ENCODE measurements around the gene BCAR3.

The BCAR3 gene

GRCh38 chr1:93640656-93641440, 40.8 kb downstream of the BCAR3 start:
- Histone ChIP-seq H3K36me3 (ENCODE audit: control insufficient read depth in 2 of 2, insufficient read depth in 1 of 2, low read length in 2 of 2) (peaks cover 0 to 17% of the 10 kb centered on the region in 2 experiments; a peak in 2 of 3 replicates), H3K4me1 (ENCODE audit: control insufficient read depth, insufficient read depth, low read length) (peaks cover 4% of the 10 kb centered on the region; the same call in 1 of the 2 replicates), H3K9me3 (ENCODE audit: control insufficient read depth, insufficient read depth, low read depth, low read length) (no peaks in the 10 kb centered on the region), H3K4me3 (ENCODE audit: low read depth, low read length) (no peak overlapping the region), H3K27ac (ENCODE audit: extremely low read depth, low read depth, low read length) (no peak overlapping the region)
- no peak for TF ChIP-seq IKZF3 (tag by site-specific recombination; IDR thresholded peaks at IDR 0.05)
- CTCF ChIA-PET = interaction anchor here (0.6 to 1.0 kb wide), 4 partner anchors 11 to 173 kb away, joined by 3 to 10 read pairs (median 4); no protein-coding TSS in a partner anchor
- POLR2A ChIA-PET = no interaction called here

- Histone ChIP-seq H3K9me3 (ENCODE audit: control insufficient read depth, insufficient read depth, low read depth, low read length) (no peaks in the 10 kb centered on the region), H3K27ac (ENCODE audit: extremely low read depth, low read depth, low read length) (no peak overlapping the region), H3K4me3 (ENCODE audit: low read depth, low read length) (no peak overlapping the region), H3K36me3 (ENCODE audit: control insufficient read depth in 2 of 2, insufficient read depth in 1 of 2, low read length in 2 of 2) (peaks cover 0 to 19% of the 10 kb centered on the region in 2 experiments; a peak in 2 of 3 replicates), H3K4me1 (ENCODE audit: control insufficient read depth, insufficient read depth, low read length) (peaks cover 4% of the 10 kb centered on the region; the same call in 1 of the 2 replicates)
- no peak for TF ChIP-seq SP2 (tag by site-specific recombination; IDR thresholded peaks at IDR 0.05)
- TF ChIP-seq ZNF18 (tag by site-specific recombination; IDR thresholded peaks at IDR 0.05) = no peak
- TF ChIP-seq ZNF658 (tag by site-specific recombination; IDR thresholded peaks at IDR 0.05) = no peak
- no peak for TF ChIP-seq ZNF133 (tag by site-specific recombination; IDR thresholded peaks at IDR 0.05)
- TF ChIP-seq OSR2 (tag by site-specific recombination; IDR thresholded peaks at IDR 0.05) = no peak
- no peak for TF ChIP-seq KLF1 (tag by site-specific recombination; IDR thresholded peaks at IDR 0.05)
- CTCF ChIA-PET = interaction anchor here (0.6 to 2.7 kb wide), 4 partner anchors 10 to 607 kb away, joined by 3 to 11 read pairs (median 5); no protein-coding TSS in a partner anchor
- POLR2A ChIA-PET = no interaction called here
Observed at GRCh38 chr1:93638981-93639380, 42.7 kb downstream of the BCAR3 start.

GRCh38 chr1:93638307-93638847, 43.3 kb downstream of the BCAR3 start:
- no peak overlapping the region for H3K4me3 ChIP-seq (ENCODE audit: low read depth, low read length)
- POLR2A ChIA-PET = no interaction called here
- CTCF ChIA-PET = interaction anchor here (0.7 to 2.7 kb wide), 4 partner anchors 9 to 333 kb away, joined by 3 to 11 read pairs (median 5); no protein-coding TSS in a partner anchor
- peaks cover 0 to 19% of the 10 kb centered on the region in 2 experiments; a peak in 2 of 3 replicates for H3K36me3 ChIP-seq (ENCODE audit: control insufficient read depth in 2 of 2, insufficient read depth in 1 of 2, low read length in 2 of 2)
- H3K4me1 ChIP-seq (ENCODE audit: control insufficient read depth, insufficient read depth, low read length) = peaks cover 4% of the 10 kb centered on the region; the same call in 1 of the 2 replicates
- H3K27ac ChIP-seq (ENCODE audit: extremely low read depth, low read depth, low read length) = no peak overlapping the region
- H3K9me3 ChIP-seq (ENCODE audit: control insufficient read depth, insufficient read depth, low read depth, low read length) = no peaks in the 10 kb centered on the region
- TF ChIP-seq ZNF580 (tag by site-specific recombination; IDR thresholded peaks at IDR 0.05) = no peak
- no peak for TF ChIP-seq ZIC2 (tag by site-specific recombination; IDR thresholded peaks at IDR 0.05)
- TF ChIP-seq ZNF561 (tag by site-specific recombination; IDR thresholded peaks at IDR 0.05; ENCODE audit: borderline replicate concordance) = no peak
- no peak for TF ChIP-seq ZFHX2 (tag by site-specific recombination; conservative IDR thresholded peaks at IDR 0.05)
- TF ChIP-seq ZNF449 (tag by site-specific recombination; IDR thresholded peaks at IDR 0.05) = no peak
- TF ChIP-seq ZBTB8A (tag by site-specific recombination; IDR thresholded peaks at IDR 0.05) = no peak
- no peak for TF ChIP-seq CTCF (tag by site-specific recombination; IDR thresholded peaks at IDR 0.05)
- no peak for TF ChIP-seq ZNF211 (tag by site-specific recombination; IDR thresholded peaks at IDR 0.05; ENCODE audit: low read depth)
- no peak for TF ChIP-seq WT1 (tag by site-specific recombination; IDR thresholded peaks at IDR 0.05)
- no peak for TF ChIP-seq ZNF362 (tag by site-specific recombination; IDR thresholded peaks at IDR 0.05)
- no peak for TF ChIP-seq ZNF791 (tag by site-specific recombination; IDR thresholded peaks at IDR 0.05)
- no peak for TF ChIP-seq ZNF146 (tag by site-specific recombination; IDR thresholded peaks at IDR 0.05)
- TF ChIP-seq PRDM10 (tag by site-specific recombination; IDR thresholded peaks at IDR 0.05) = no peak
